ENCODE results near the gene CAMK2B.

Gene CAMK2B

GRCh38 chr7:44329081-44329480 lies 3.7 kb upstream of the CAMK2B start:
- H3K4me2 ChIP-seq (ENCODE audit: low read length), result no peak overlapping the region
- no peaks in the 10 kb centered on the region for H3K36me3 ChIP-seq (ENCODE audit: insufficient read depth, low read length)
- H3K9ac ChIP-seq (ENCODE audit: low read depth, low read length), result no peak overlapping the region
- no peak overlapping the region for H3K4me3 ChIP-seq (ENCODE audit: low read length)
- peaks cover 48% of the 10 kb centered on the region for H3K27me3 ChIP-seq (ENCODE audit: control insufficient read depth, insufficient read depth, low read length)
- H3K4me1 ChIP-seq (ENCODE audit: control insufficient read depth, insufficient read depth, low read length), result no peaks in the 10 kb centered on the region
- no peaks in the 10 kb centered on the region for H3K9me3 ChIP-seq (replicated peaks; ENCODE audit: low read length)

DNA sequence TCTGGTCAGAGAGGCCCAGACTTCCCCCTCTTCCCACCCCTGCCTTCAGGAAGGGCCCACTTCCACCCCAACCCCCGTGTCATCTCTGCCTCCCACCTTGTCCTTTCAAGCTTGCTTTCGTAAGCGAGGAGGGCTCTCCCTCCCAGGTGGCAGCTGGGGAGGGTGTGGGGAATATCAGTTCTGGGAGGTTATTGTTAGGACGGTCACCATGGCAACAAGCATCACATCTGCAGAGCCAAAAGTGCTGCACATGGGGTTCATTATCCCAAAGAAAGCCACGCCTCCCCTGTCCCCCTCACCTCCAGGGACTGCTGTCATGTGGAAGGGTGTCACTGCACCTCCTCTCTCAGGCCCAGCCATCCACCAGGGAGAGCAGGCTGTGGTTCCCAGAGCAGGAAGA lies 2.6 kb upstream of the CAMK2B start:
- no peaks in the 10 kb centered on the region for H3K36me3 ChIP-seq (ENCODE audit: insufficient read depth, low read length)
- no peak overlapping the region for H3K4me2 ChIP-seq (ENCODE audit: low read length)
- H3K4me1 ChIP-seq (ENCODE audit: control insufficient read depth, insufficient read depth, low read length), result no peaks in the 10 kb centered on the region
- no peak overlapping the region for H3K4me3 ChIP-seq (ENCODE audit: low read length)
- H3K9ac ChIP-seq (ENCODE audit: low read depth, low read length), result no peak overlapping the region
- H3K9me3 ChIP-seq (replicated peaks; ENCODE audit: low read length), result no peaks in the 10 kb centered on the region
- peaks cover 59% of the 10 kb centered on the region for H3K27me3 ChIP-seq (ENCODE audit: control insufficient read depth, insufficient read depth, low read length)

GRCh38 chr7:44326261-44327125 lies 1.1 kb upstream of the CAMK2B start:
- no peak overlapping the region for H3K4me2 ChIP-seq (ENCODE audit: low read length)
- no peaks in the 10 kb centered on the region for H3K9me3 ChIP-seq (replicated peaks; ENCODE audit: low read length)
- H3K9ac ChIP-seq (ENCODE audit: low read depth, low read length), result no peak overlapping the region
- H3K4me3 ChIP-seq (ENCODE audit: low read length), result no peak overlapping the region
- no peaks in the 10 kb centered on the region for H3K4me1 ChIP-seq (ENCODE audit: control insufficient read depth, insufficient read depth, low read length)
- peaks cover 67% of the 10 kb centered on the region for H3K27me3 ChIP-seq (ENCODE audit: control insufficient read depth, insufficient read depth, low read length)
- no peaks in the 10 kb centered on the region for H3K36me3 ChIP-seq (ENCODE audit: insufficient read depth, low read length)

GRCh38 chr7:44325811-44326241 lies 432 bp upstream of the CAMK2B start:
- H3K9ac ChIP-seq (ENCODE audit: low read depth, low read length), result no peak overlapping the region
- no peaks in the 10 kb centered on the region for H3K4me1 ChIP-seq (ENCODE audit: control insufficient read depth, insufficient read depth, low read length)
- peaks cover 67% of the 10 kb centered on the region for H3K27me3 ChIP-seq (ENCODE audit: control insufficient read depth, insufficient read depth, low read length)
- peak overlapping the region; percentile 75 for H3K4me2 ChIP-seq (ENCODE audit: low read length)
- H3K9me3 ChIP-seq (replicated peaks; ENCODE audit: low read length), result no peaks in the 10 kb centered on the region
- H3K36me3 ChIP-seq (ENCODE audit: insufficient read depth, low read length), result no peaks in the 10 kb centered on the region
- no peak overlapping the region for H3K4me3 ChIP-seq (ENCODE audit: low read length)

- H3K27me3 ChIP-seq (ENCODE audit: control insufficient read depth, insufficient read depth, low read length), result peaks cover 61% of the 10 kb centered on the region
- H3K9me3 ChIP-seq (replicated peaks; ENCODE audit: low read length), result no peaks in the 10 kb centered on the region
- H3K36me3 ChIP-seq (ENCODE audit: insufficient read depth, low read length), result no peaks in the 10 kb centered on the region
- H3K4me2 ChIP-seq (ENCODE audit: low read length), result peak overlapping the region; percentile 75
- H3K4me3 ChIP-seq (ENCODE audit: low read length), result peak overlapping the region; percentile 56
- H3K9ac ChIP-seq (ENCODE audit: low read depth, low read length), result no peak overlapping the region
- H3K4me1 ChIP-seq (ENCODE audit: control insufficient read depth, insufficient read depth, low read length), result no peaks in the 10 kb centered on the region
These were observed 753 bp downstream of the CAMK2B start for GRCh38 chr7:44324481-44325200.

- no peaks in the 10 kb centered on the region for H3K36me3 ChIP-seq (ENCODE audit: insufficient read depth, low read length)
- no peak overlapping the region for H3K4me2 ChIP-seq (ENCODE audit: low read length)
- H3K4me1 ChIP-seq (ENCODE audit: control insufficient read depth, insufficient read depth, low read length), result no peaks in the 10 kb centered on the region
- H3K27me3 ChIP-seq (ENCODE audit: control insufficient read depth, insufficient read depth, low read length), result peaks cover 59% of the 10 kb centered on the region
- no peak overlapping the region for H3K9ac ChIP-seq (ENCODE audit: low read depth, low read length)
- no peak overlapping the region for H3K4me3 ChIP-seq (ENCODE audit: low read length)
- H3K9me3 ChIP-seq (replicated peaks; ENCODE audit: low read length), result no peaks in the 10 kb centered on the region
These were observed 1.3 kb downstream of the CAMK2B start for GRCh38 chr7:44324204-44324480.

GRCh38 chr7:44323381-44324203 lies 1.8 kb downstream of the CAMK2B start:
- H3K4me3 ChIP-seq (ENCODE audit: low read length), result no peak overlapping the region
- no peaks in the 10 kb centered on the region for H3K9me3 ChIP-seq (replicated peaks; ENCODE audit: low read length)
- H3K4me2 ChIP-seq (ENCODE audit: low read length), result no peak overlapping the region
- no peak overlapping the region for H3K9ac ChIP-seq (ENCODE audit: low read depth, low read length)
- H3K4me1 ChIP-seq (ENCODE audit: control insufficient read depth, insufficient read depth, low read length), result no peaks in the 10 kb centered on the region
- no peaks in the 10 kb centered on the region for H3K36me3 ChIP-seq (ENCODE audit: insufficient read depth, low read length)
- H3K27me3 ChIP-seq (ENCODE audit: control insufficient read depth, insufficient read depth, low read length), result peaks cover 54% of the 10 kb centered on the region

DNA sequence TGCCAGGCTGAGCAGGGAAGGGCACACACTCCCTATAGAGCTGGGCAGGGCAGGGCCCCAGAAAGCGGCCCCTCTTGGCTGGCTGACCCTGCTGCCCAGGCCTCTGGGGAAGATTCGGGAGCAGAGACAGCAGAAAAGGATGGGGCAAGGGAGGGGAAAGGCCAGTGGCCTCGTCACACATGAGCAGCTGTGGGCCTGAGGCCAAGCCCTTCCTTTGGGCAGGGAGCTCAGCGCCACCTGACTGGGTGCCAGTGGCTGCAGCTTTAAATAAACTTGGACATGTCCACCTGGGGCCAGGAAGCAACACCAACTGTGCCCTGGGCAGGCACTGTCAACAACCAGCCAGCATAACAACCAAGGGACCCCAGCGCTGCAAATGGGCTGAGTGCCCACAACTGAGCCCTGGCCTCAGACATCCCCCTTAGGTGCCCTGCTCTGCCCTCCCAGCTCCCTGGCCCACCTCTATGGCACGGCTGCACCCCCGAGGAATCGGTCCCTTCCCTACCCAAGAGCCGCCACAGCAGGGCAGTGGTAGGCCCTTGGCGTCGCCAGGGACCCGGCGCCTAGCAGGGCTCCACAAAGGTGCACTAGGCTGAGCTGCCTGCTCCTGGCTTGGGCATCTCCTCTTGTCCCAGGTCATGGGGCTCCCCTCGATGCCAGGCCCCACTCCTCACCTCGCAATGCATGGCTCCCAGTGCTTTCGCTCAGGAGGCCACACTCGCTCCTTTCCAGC lies 2.6 kb downstream of the CAMK2B start:
- Histone ChIP-seq H3K9me3 (replicated peaks; ENCODE audit: low read length) (no peaks in the 10 kb centered on the region), H3K27me3 (ENCODE audit: control insufficient read depth, insufficient read depth, low read length) (peaks cover 47% of the 10 kb centered on the region), H3K4me2 (ENCODE audit: low read length) (no peak overlapping the region), H3K4me1 (ENCODE audit: control insufficient read depth, insufficient read depth, low read length) (no peaks in the 10 kb centered on the region), H3K4me3 (ENCODE audit: low read length) (no peak overlapping the region), H3K36me3 (ENCODE audit: insufficient read depth, low read length) (no peaks in the 10 kb centered on the region), H3K9ac (ENCODE audit: low read depth, low read length) (no peak overlapping the region)

GRCh38 chr7:44321796-44322195 lies 3.6 kb downstream of the CAMK2B start:
- Histone ChIP-seq H3K9ac (ENCODE audit: low read depth, low read length) (no peak overlapping the region), H3K4me1 (ENCODE audit: control insufficient read depth, insufficient read depth, low read length) (no peaks in the 10 kb centered on the region), H3K4me3 (ENCODE audit: low read length) (no peak overlapping the region), H3K4me2 (ENCODE audit: low read length) (no peak overlapping the region), H3K9me3 (replicated peaks; ENCODE audit: low read length) (no peaks in the 10 kb centered on the region), H3K36me3 (ENCODE audit: insufficient read depth, low read length) (no peaks in the 10 kb centered on the region), H3K27me3 (ENCODE audit: control insufficient read depth, insufficient read depth, low read length) (peaks cover 39% of the 10 kb centered on the region)

DNA sequence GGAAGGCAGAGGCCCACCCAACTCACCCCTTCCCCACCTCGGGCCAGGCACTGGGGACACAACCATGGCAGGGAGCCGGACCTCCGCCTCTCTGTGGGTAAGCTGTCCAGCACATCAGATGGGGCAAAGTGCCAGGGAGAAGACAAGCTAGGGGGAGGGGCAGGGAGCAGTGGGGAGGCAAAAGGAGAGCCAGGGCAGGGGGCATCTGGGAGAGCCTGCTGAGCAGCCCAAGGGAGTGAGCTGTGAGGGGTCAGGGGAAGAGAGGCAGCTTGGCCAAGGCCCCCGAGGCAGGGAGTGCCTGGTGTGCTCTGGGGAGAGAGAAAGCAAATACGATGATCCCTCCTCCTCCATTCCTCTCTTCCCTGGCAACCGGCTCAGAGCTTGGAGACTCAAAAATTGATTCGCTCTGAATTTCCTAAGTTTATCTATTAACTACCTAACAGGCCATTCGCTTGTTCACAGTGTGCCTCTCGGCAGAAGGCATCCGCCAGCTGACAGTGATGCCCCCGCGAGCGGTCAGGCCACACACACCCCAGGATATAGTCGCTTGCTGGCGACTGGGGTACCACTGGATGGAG lies 4.5 kb downstream of the CAMK2B start:
- no peak overlapping the region for H3K4me3 ChIP-seq (ENCODE audit: low read length)
- no peaks in the 10 kb centered on the region for H3K36me3 ChIP-seq (ENCODE audit: insufficient read depth, low read length)

GRCh38 chr7:44320141-44320540 lies 5.3 kb downstream of the CAMK2B start:
- Histone ChIP-seq H3K9me3 (replicated peaks; ENCODE audit: low read length) (no peaks in the 10 kb centered on the region), H3K9ac (ENCODE audit: low read depth, low read length) (no peak overlapping the region), H3K36me3 (ENCODE audit: insufficient read depth, low read length) (no peaks in the 10 kb centered on the region), H3K4me1 (ENCODE audit: control insufficient read depth, insufficient read depth, low read length) (no peaks in the 10 kb centered on the region), H3K4me2 (ENCODE audit: low read length) (no peak overlapping the region), H3K4me3 (ENCODE audit: low read length) (no peak overlapping the region), H3K27me3 (ENCODE audit: control insufficient read depth, insufficient read depth, low read length) (peaks cover 44% of the 10 kb centered on the region)

More for the DNA sequence above, 4.5 kb downstream of the CAMK2B start:
- H3K9me3 ChIP-seq (replicated peaks; ENCODE audit: low read length), result no peaks in the 10 kb centered on the region
- peaks cover 39% of the 10 kb centered on the region for H3K27me3 ChIP-seq (ENCODE audit: control insufficient read depth, insufficient read depth, low read length)
- H3K9ac ChIP-seq (ENCODE audit: low read depth, low read length), result no peak overlapping the region
- no peak overlapping the region for H3K4me2 ChIP-seq (ENCODE audit: low read length)
- no peaks in the 10 kb centered on the region for H3K4me1 ChIP-seq (ENCODE audit: control insufficient read depth, insufficient read depth, low read length)

Data from skeletal muscle satellite cell (primary cell).